SH-SY5Y (cell line): ENCODE measurements around the gene MACF1.

Source experiments
- GATA2 ChIP-seq: IDR thresholded peaks from 2 replicates; pipeline ENCODE4 v1.6.1; 2011; ENCODE audit warnings: mild to moderate bottlenecking, low read depth, low read length
- GATA3 ChIP-seq: IDR thresholded peaks from 2 replicates; pipeline ENCODE4 v1.6.1; 2011; ENCODE audit warnings: low read depth, mild to moderate bottlenecking, low read length, moderate library complexity

- TF ChIP-seq GATA2 (no peak), GATA3 (no peak)
These were observed 79.4 kb downstream of the MACF1 start for GRCh38 chr1:39283858-39284257.
